K562 (cell line): Measurements from ENCODE around the gene ITPR2. TPM values are rescaled to one million over a fixed set of nuclear protein-coding genes. Genes with fewer than 3 reads are reported as not detected.
A peak's percentile ranks its signal among the peaks of the same experiment; 100 is the strongest.

Source experiments
- ATAC-seq: fragments of 200-7000 bp; cut with Tn5 transposase; 3 replicates; pipeline ENCODE4 v1.9.1; 2020; ENCODE audit warnings: moderate library complexity
- BruUV-seq: library from RNA; stranded (reverse); fragments of 400-500 nt; replicated peaks from 2 replicates; lab custom pipeline; 2021; lab: Mats Ljungman, UMichigan
- CTCF ChIA-PET: fragments of 300-600 bp; formaldehyde crosslinking; extraction: SDS; loops from one replicate; lab custom pipeline; 2021; ENCODE audit warnings: low intra/inter-chr PET ratio; lab: Yijun Ruan, JAX
- POLR2A ChIA-PET: fragments of 300-600, 350-650 bp; sonication (Branson Sonifier 250); formaldehyde crosslinking; extraction: SDS; loops from one replicate; lab custom pipeline; 2021; ENCODE audit warnings: antibody characterized with exemption, inconsistent platforms; lab: Yijun Ruan, JAX
- DNase-seq, 4 experiments: peaks; one replicate each; pipeline versions ENCODE4 v3.0.0 to v3.0.0-alpha.2; 2011 to 2018; ENCODE audit warnings: low spot score in 3 of 4, mixed read lengths in 3 of 4; ENCODE audit errors: extremely low read depth in 1 of 4
- FAIRE-seq: peaks from 2 replicates; lab custom pipeline; 2011; peaks lifted over from hg19 to GRCh38; lab: Jason Lieb, UNC
- H2AFZ ChIP-seq: 2 replicates; pipeline ENCODE4 v1.6.0; 2011; ENCODE audit warnings: low read depth, low read length, control low read depth, inconsistent platforms
- H3K27ac ChIP-seq: fragments of 200-600 bp; 3 replicates; pipeline ENCODE4 v1.8.0; 2011; ENCODE audit warnings: low read depth, mild to moderate bottlenecking, control low read depth, inconsistent platforms, low read length, moderate library complexity, mixed read lengths; ENCODE audit errors: extremely low read depth
- H3K27me3 ChIP-seq, 2 experiments: fragments of 300-600 bp in 1 of 2; 2 replicates in 1 of 2; 3 replicates in 1 of 2; pipeline versions ENCODE4 v1.6.0 to v1.8.0; 2011; ENCODE audit warnings: inconsistent platforms in 2 of 2, low read length in 2 of 2, mild to moderate bottlenecking in 1 of 2, mixed read lengths in 1 of 2, moderate library complexity in 1 of 2; ENCODE audit not compliant: control insufficient read depth in 2 of 2, insufficient read depth in 2 of 2
- H3K36me3 ChIP-seq: fragments of 300-600 bp; 3 replicates; pipeline ENCODE4 v1.8.0; 2011; ENCODE audit warnings: mild to moderate bottlenecking, low read length, inconsistent platforms; ENCODE audit not compliant: control insufficient read depth, insufficient read depth
- H3K4me1 ChIP-seq, 2 experiments: fragments of 200-600 bp in 1 of 2; replicated peaks in 1 of 2; 2 replicates in 1 of 2; 3 replicates in 1 of 2; pipeline versions ENCODE4 v1.5.1 to v1.8.0; 2011; ENCODE audit warnings: inconsistent platforms in 2 of 2, low read length in 2 of 2, mild to moderate bottlenecking in 1 of 2, mixed read lengths in 1 of 2, moderate library complexity in 1 of 2; ENCODE audit not compliant: control insufficient read depth in 2 of 2, insufficient read depth in 2 of 2
- H3K4me2 ChIP-seq: 2 replicates; pipeline ENCODE4 v1.6.1; 2011; ENCODE audit warnings: low read length, control low read depth, inconsistent platforms, mixed read lengths; ENCODE audit not compliant: insufficient read depth
- H3K4me3 ChIP-seq: fragments of 200-600 bp; sonication (generic), shearing (Covaris generic); 2 replicates; pipeline ENCODE4 v1.5.1; 2016; ENCODE audit warnings: control low read depth, inconsistent platforms
- H3K79me2 ChIP-seq: fragments of 200-600 bp; 3 replicates; pipeline ENCODE4 v1.8.0; 2011; ENCODE audit warnings: low read length, inconsistent platforms; ENCODE audit not compliant: control insufficient read depth, insufficient read depth
- H3K9ac ChIP-seq, 2 experiments: 2 replicates each; pipeline versions ENCODE4 v1.6.0 to v1.6.1; 2011; ENCODE audit warnings: low read depth in 2 of 2, low read length in 2 of 2, control low read depth in 1 of 2, inconsistent platforms in 1 of 2, mild to moderate bottlenecking in 1 of 2, mixed read lengths in 1 of 2; ENCODE audit not compliant: insufficient read depth in 1 of 2
- H3K9me1 ChIP-seq: one replicate; pipeline ENCODE4 v1.6.0; 2011; ENCODE audit warnings: inconsistent platforms, mild to moderate bottlenecking, low read length, moderate library complexity; ENCODE audit not compliant: control insufficient read depth, insufficient read depth
- H3K9me3 ChIP-seq: replicated peaks from 2 replicates; pipeline ENCODE4 v1.5.1; 2011; ENCODE audit warnings: low read depth, low read length, inconsistent platforms; ENCODE audit not compliant: control insufficient read depth, insufficient read depth
- H4K20me1 ChIP-seq: replicated peaks from 2 replicates; pipeline ENCODE4 v1.6.1; 2011; ENCODE audit warnings: low read length, inconsistent platforms, mixed read lengths; ENCODE audit not compliant: control insufficient read depth, insufficient read depth
- ELF1 ChIP-seq: fragments of 200-800 bp; sonication (Bioruptor generic); IDR thresholded peaks from 2 replicates; pipeline ENCODE4 v1.6.1; 2016; ENCODE audit warnings: missing genetic modification characterization, missing compliant biosample characterization
- FOSL1 ChIP-seq: fragments of 200-800 bp; sonication (Bioruptor generic); conservative IDR thresholded peaks from 2 replicates; pipeline ENCODE4 v1.6.1; 2016; ENCODE audit warnings: missing genetic modification characterization, missing compliant biosample characterization
- SOX6 ChIP-seq: fragments of 450-650 bp; IDR thresholded peaks from 2 replicates; pipeline ENCODE4 v1.6.1; 2014; ENCODE audit warnings: mild to moderate bottlenecking
- TAL1 ChIP-seq: fragments of 450-650 bp; IDR thresholded peaks from 2 replicates; pipeline ENCODE4 v1.6.1; 2016; ENCODE audit warnings: mild to moderate bottlenecking
- TCF15 ChIP-seq: fragments of 250-450 bp; sonication (Bioruptor Pico); IDR thresholded peaks from 2 replicates; pipeline ENCODE4 v1.8.0; 2022; ENCODE audit warnings: moderate library complexity, mild to moderate bottlenecking, inconsistent platforms
- WGBS: fragments of 100-300 bp; shearing (Covaris generic); methylation state at CpG from one replicate; pipeline ENCODE4 v1.1.6; 2016; ENCODE audit warnings: low coverage, mixed read lengths; ENCODE audit not compliant: insufficient coverage; ENCODE audit errors: missing lambda C conversion rate; 5-methylcytosine and 5-hydroxymethylcytosine counted together
- in situ Hi-C: fragments of 300-500 bp; cut with MboI; formaldehyde crosslinking; loops from 4 replicates; pipeline ENCODE4 v1.15.0; 2018; ENCODE audit warnings: inconsistent platforms, mixed read lengths
- intact Hi-C: fragments of 100-400 bp; cut with micrococcal nuclease; formaldehyde crosslinking; loops from 2 replicates; pipeline ENCODE4 v1.14.2; 2022
- polyA plus RNA-seq, 8 experiments: library from polyadenylated mRNA; depleted of rRNA in 4 of 8; stranded (reverse) in 5 of 8; unstranded in 3 of 8; fragments of >200 nt; fragmentation: Nextera tagmentation in 2 of 8; fragmentation: Illumina TruSeq in 1 of 8; extraction: Ambion mirVana in 2 of 8; extraction: Trizol in 1 of 8; gene quantifications; 2 replicates each; pipeline versions ENCODE4 v1.2.1 to v1.2.3, GENCODE V29; 2011 to 2014; ENCODE audit warnings: inconsistent platforms in 1 of 8, missing spikeins in 1 of 8
- total RNA-seq, 7 experiments: library from RNA; depleted of rRNA in 6 of 7; stranded (reverse); fragments of >200 nt in 6 of 7; fragmentation: Illumina TruSeq in 2 of 7; extraction: Trizol in 2 of 7; gene quantifications; 2 replicates each; pipeline versions ENCODE4 v1.2.1 to v1.2.3, GENCODE V29; 2011 to 2021; ENCODE audit warnings: low replicate concordance in 1 of 7

Gene ITPR2
- total and polyA plus RNA-seq, 9 of the 15 experiments (the other 6 are each of a cell fraction or from before 2014, with no cell fraction given), result 0.21 to 3.3 (median 0.95) TPM

DNA sequence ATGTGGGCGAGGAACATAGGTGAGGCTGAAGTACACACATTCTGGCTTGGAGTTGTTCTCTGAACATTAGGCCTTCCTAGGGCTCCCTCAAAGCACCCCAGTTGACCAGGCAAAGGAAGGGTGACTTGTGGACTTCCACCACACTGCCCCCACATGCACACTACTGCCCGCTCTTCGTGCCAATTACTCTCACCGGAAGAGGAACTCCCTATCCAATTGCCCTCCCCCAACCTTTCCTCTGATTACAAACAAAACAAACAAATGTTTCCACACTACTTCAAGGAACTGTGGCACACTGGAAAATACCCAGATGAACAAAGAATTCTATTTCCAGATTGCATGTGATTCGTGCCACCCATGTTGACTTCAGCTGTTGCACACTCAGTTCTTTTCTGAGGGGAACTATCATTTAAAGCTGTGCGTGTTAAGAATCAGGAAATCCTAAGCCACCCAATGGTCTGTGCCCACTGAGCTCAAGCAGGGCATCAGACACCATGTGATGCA lies 498.3 kb downstream of the ITPR2 start (continued):
- no peak for TF ChIP-seq TCF15 (CRISPR knock-in tag)
- no peak for TF ChIP-seq SOX6

- POLR2A ChIA-PET, result no interaction called here
- no peaks in the 10 kb centered on the region for H3K36me3 ChIP-seq
- H3K4me1 ChIP-seq, result no peaks in the 10 kb centered on the region; a peak in 2 of 5 replicates
- no peak overlapping the region for H3K27ac ChIP-seq
- FAIRE-seq, result no peak
- no peak overlapping the region for H3K9ac ChIP-seq
- WGBS, result 13% methylated on average over 4 of the region's 4 CpGs
- no peaks in the 10 kb centered on the region for H3K9me3 ChIP-seq
- intact Hi-C loops (no loop called here), in situ Hi-C loops (no loop called here)
- CTCF ChIA-PET, result no interaction called here
- BruUV-seq, result no TSS peak
- no peak overlapping the region for H3K4me2 ChIP-seq
- no peak for ATAC-seq
- H4K20me1 ChIP-seq, result no peaks in the 10 kb centered on the region
- no peaks in the 10 kb centered on the region for H3K27me3 ChIP-seq
- no peak for DNase-seq
- TF ChIP-seq ELF1 (tag) (peak; percentile 55; the same call in 1 of the 2 replicates), FOSL1 (tag) (peak; percentile 69), TAL1 (no peak)
- no peak overlapping the region for H2AFZ ChIP-seq
- no peaks in the 10 kb centered on the region for H3K9me1 ChIP-seq
- no peak overlapping the region for H3K4me3 ChIP-seq
- no peaks in the 10 kb centered on the region for H3K79me2 ChIP-seq
Measured at GRCh38 chr12:26331960-26332359, 501.0 kb downstream of the ITPR2 start.
